Measurements from ENCODE around the gene GBA2.

The GBA2 gene

DNA sequence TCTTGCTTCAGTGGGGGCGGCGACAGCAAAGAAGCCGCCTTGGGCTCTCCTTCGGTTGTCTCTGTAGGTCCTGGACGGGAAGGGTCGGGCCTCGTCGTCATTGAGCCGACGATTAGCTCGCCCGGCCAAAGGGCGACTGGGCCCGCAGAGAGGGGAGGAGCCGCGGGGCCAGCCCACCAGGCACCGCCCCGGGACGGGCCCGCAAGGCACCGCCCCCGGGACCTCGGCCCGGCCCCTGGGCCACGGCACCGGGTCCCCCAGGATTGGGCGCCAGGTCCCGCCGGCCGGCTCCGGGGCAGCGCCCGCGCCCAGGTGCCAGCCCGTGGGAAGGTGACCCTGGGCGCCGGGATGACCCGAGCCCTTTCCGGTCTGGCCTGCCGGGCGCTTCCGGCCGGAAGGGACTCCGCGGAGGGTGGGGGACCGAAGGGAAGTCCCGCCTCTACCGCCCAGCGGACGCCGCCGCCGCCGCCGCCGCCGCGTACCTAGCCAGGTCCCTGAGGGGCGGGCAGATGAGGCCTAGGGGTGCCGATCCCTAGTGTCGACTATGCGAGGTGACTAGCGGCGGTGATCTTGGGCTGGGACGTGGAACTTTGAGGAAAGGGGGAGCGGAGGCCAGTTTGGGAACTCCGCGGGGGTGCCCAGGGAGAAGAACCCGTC, at the start of gene GBA2, which contains the start of gene RGP1:
Gene GBA2, minus strand, starts transcription at position 371 of the 657 bp plus-strand sequence. CDS start 524 bp downstream, outside the sequence.
Gene RGP1, plus strand, starts transcription at position 430 of the 657 bp plus-strand sequence. CDS start 469 bp downstream, outside the sequence.
- DNase-seq = peak; percentile 91

DNA sequence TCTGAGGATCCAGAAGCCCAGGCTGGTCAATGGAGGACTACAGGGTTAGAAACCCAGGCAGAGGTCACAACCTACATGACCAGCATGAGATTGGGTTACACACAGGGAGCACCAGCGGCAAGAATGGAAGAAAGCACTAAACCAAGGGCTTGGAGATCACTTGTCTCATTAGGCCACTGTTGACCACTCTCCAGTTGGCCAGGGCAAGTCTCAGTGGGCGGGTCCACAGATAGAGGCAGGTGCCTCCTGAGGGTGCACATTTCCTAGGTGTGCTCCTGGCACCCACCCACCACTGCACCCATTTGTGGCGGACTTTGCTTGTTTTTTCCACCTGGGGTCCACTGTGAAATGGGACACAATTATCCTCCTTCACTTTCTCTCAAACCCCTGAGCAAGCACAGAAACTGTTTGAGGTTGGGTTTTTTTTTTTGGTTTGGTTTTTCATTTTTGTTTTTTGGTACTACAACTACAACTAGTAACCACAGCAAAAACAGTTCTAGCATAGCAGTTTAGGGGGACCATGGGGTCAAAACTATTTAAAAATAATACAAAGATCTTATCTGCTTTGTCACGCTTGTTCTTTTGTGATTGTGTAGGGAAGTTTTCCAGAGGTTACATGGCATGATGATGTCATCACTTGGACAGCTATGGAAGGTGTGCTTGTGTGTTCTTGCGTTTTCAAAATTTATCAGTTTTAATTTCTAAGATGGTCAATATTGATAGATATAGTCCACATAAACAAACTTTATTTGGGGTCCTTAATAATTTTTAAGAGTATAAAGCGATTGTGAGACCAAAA, 48.5 kb upstream of the GBA2 start:
- no peak for DNase-seq

DNA sequence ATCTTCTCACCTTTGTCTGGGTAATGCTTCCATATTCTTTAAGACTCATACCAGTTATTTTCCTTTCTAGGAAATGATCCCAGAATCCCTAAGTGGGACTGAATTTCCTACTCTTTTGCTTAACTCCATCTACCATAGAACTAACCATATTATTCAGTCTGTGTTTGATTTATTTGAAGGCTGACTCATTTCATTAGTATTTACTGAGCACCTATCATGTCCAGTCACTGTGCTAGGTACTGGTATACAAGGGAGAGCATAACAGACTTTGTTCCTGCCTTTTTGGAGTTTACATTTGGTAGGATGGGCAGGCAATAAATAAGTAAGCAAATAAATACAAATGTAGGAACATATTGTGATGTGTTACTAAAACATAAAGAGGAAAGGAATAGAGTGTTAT, 46.7 kb upstream of the GBA2 start:
- no peak for DNase-seq

DNA sequence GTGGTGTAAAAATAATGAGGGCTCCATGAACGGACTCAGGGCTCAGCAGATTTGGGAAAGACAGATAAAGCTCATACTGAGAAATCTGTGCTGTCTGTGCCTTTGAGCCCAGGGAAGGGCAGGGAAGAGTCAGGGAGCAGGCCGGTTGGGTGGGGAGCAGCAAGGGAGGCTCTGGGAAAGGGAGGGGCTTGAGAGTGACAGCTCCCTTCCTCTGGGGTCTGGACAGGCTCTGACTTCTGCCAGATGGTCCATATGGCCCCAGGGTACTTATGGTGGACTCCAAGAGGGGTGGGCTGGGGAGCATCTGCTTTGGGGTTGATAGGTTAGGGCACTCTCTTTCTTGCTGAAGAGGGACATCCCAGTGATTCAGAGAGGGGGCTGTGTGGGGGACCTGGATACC, 44.4 kb upstream of the GBA2 start:
- no peak for DNase-seq

DNA sequence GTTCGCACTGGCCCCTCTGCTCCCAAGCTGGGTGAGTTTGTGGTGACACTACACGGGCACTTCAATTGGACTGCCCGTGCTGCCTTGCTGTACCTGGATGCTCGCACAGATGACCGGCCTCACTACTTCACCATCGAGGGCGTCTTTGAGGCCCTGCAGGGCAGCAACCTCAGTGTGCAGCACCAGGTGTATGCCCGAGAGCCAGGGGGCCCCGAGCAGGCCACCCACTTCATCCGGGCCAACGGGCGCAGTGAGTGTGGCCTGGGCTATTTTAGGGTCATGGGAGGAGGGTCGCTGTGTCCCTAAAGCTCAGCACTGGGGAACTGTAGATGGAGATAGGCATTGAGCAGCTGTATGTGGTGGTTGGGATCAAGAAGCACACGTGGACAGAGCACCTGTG, 43.8 kb upstream of the GBA2 start:
- DNase-seq = no peak

DNA sequence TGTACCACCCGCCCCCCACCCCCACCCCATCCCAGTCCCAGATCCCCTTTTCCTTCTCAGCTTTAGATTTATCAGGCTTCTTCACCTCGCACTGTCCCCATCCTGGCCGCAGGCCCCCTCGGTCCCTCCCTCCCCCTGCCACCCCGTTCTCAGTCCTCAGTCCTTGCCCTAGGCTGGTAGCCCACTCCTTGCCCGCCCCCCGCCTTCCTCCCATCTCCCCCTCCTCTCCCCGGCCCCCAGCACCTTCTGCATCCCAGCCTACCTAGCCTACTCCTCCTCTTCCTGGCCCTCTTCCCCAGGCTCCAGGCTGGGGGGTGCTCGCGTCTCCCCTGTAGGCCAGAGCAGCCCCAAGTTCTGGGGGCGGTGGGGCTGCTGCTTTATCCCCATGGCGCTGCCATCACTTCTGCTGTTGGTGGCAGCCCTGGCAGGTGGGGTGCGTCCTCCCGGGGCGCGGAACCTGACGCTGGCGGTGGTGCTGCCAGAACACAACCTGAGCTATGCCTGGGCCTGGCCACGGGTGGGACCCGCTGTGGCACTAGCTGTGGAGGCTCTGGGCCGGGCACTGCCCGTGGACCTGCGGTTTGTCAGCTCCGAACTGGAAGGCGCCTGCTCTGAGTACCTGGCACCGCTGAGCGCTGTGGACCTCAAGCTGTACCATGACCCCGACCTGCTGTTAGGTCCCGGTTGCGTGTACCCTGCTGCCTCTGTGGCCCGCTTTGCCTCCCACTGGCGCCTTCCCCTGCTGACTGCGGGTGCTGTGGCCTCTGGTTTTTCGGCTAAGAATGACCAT, 43.2 kb upstream of the GBA2 start:
- no peak for DNase-seq

DNA sequence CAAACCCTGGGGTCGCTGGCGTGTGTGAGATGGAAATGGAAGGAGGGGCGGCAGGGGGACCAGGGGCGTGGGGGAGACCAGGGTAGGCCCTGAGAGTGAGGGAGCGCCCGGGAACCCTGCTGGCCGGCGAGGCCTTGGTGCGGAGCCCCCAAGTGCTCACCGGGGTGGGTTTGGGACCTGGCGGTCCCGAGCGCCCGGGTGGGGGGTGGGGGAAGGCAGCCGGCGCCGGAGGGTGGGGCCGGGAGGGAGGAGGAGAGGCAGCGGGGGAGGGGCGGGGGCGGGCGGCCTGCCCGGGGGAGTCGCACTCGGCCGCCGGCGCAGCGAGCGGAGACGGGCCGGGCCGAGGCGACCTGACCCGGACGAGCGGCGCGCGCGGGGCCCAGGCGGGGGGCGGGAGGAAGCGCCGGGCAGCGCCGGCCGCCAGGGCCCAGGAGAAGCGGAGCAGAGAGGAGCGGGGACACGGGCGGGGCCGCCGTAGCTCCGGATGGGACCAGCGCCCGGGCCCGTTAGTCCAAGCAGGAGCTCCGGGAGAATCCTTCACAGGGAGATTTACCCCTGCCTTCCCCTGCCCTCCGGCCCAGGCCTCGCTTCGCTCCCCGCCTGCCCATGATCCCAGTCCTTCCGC, 42.4 kb upstream of the GBA2 start, which contains the start of gene NPR2:
Gene NPR2, plus strand, starts transcription at position 295 of the 625 bp plus-strand sequence. CDS start 818 bp downstream, outside the sequence.
- no peak for DNase-seq

DNA sequence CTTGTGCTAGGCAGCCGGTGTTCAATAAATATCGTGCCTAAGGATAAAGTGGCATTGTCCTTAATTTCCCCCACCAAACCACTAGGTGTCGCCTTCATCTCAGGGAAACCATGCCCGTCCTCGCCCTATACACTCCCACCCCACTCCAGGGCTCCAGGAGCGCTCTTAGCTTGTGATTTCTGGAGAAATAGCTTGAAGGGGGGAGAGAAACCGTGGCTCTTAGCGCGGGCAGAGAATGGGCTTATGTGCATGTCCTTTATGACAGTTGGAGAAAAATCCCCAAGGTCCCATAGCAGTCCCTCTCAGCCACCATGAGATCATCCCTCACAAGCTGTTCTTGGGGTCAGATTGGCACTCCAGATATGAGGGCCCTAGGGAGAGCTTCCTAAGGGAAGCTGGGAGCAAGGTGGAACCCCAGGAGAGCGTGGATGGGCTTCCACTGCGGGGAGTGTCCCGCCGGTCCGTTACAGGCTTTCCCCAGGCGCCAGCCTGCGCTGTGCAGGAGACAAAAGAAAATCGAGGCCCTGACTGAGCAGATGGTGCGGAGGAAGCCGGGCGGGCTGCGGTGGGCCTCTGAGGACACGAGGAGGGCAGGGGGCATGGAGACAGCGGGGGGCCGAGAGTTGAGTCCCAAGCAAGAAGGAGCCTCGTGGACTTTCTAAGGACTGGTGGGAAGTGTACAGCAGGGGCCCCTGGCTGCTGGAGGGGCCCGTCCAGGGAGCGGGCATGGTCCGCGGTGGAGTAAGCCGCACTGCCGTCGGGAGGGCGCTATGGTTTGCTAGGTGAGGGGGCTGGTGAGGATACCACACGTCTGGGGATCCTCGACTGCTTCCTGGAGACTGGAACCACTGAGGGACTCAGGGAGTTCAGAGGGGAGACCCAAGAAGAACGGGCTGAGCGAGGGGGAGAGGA, 41.6 kb upstream of the GBA2 start:
- DNase-seq = peak; percentile 79

DNA sequence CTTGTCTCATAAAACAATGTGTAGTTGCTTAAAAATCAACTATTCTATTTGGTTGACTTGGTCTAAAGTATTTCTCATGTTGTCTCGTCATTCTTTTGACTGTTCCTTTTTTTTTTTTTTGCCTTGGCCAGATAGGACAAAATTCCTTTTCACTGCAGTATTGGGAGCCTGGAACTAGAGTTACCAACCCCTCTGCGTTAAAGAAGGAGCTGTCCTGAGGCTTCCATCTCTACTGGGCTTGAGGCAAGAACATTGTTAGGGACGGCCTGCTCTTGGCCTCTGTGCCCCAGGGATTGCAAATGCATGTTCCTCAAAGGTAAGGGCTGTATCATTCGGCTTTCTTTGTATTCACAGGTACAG, 41.0 kb upstream of the GBA2 start:
- no peak for DNase-seq

DNA sequence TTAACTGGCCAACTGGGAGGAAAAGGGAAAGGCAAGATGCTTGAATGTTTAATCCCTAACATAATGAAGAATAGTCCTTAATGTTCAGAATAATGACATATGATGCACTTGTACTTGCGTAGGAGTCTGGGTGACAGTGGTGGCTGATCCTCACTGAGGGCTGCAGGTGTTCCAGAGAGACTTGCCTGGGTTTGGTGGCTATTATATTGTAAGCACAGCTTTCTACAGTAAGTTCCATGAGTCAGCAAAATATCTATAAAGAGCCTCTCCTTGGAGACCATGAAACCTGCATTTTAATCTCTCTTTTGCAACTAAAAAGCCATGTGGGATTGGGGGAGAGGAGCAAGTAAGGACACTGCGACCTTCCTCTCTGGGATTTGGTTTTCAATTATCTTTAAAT, 40.5 kb upstream of the GBA2 start:
- DNase-seq = no peak

DNA sequence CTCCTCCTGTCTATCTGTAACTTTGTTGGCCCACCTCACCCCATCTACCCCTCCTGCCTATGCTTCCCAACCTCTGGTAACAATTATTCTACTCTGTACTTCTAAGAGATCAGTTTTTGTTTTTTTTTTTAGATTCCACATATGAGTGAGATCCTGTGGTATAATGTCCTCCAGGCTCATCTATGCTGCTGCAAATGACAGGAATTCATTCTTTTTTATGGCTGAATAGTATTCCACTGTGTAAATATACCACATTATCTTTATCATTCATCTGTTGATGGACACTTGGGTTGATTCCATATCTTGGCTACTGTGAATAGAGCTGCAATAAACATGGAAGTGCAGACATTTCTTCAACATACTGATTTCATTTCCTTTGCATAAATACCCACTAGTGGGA, 34.4 kb upstream of the GBA2 start:
- DNase-seq = no peak

DNA sequence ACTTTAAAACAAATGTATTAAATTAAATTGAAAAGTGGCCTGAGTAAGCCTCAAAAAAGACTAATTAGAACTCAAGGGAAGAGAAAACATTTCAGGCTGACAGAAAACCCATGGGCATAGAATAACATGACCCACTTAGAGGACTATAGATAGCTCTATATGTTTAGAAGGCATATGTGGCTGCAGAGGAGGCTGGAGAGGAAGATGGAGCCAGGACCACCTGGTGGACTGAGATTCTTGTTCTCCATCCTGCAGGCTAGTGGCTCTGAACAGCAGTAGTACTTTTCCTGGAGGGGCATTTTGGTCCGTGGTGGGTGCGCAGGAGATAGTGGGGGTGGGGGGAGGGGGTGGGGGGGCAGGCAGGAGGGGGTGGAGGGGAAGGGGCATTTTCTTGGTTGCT, 32.0 kb upstream of the GBA2 start:
- DNase-seq = no peak

DNA sequence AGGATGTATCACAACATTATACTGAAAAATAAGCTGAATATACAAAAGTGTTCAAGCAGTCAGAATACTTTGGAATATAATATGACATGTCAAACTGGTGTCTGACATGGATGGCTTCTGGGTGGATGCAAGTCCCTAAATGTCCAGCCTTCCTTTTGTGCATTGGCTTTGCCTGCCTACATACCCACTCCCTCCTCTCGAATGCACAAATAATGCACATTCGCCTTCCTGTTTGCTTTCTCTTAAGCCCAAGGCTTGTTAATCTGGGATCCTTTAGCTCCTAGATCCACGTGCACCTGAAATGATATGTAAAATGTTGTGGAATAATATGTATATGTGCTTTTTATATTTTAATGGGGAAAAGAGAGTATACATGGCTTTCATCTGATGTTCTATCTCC, 29.5 kb upstream of the GBA2 start:
- no peak for DNase-seq

DNA sequence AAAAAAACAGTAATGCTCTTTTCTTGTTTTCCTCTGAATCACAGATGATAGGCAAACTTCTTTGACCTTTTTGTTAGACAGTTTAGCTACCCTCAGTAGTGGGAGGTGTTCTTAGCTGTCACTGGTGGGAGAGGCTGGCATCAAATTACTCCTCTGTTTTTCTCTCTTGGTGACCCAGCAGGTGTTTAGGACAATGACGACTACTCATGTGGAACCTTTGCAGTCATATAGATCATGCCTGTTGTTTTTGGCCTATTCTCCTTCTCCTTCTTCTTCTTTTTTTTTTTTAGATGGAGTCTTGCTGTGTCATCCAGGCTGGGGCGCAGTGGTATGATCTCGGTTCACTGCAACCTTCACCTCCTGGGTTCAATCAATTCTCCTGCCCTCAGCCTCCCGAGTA, 27.0 kb upstream of the GBA2 start:
- DNase-seq = no peak

DNA sequence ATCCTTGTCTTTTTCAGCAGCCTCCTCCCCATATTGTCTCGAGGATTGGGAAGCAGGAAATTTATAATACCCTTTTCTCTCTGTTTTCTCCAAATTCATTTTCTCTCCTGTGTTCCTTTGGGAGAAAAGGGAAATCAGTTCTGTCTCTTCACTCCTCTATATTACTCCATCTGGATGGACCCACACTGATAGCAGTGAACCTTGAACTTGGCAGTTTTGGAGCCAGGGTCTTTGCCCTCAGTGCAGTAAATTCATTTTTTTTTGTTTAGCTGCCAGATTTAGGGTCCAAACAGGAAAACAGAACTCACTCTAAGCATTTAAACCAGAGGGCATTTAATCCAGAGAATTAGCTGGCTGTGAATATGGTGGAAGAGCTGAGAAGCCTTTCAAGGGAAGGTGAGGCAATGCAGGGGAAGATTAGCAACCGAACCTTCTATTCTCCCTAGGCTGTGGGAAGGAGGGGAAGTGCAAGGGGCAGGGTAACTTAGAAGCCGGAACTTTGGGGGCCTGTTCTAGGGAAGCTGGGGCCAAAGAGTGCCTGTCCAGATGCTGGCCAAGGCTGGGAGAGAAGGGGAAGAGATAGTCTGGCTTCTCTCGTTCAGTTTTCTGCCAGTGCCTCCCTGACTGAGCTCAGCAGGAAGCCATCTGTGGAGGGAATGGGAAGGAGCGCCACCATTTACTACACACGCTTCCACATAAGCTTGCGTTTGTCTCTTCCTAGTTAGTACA, 26.0 kb upstream of the GBA2 start:
- no peak for DNase-seq

DNA sequence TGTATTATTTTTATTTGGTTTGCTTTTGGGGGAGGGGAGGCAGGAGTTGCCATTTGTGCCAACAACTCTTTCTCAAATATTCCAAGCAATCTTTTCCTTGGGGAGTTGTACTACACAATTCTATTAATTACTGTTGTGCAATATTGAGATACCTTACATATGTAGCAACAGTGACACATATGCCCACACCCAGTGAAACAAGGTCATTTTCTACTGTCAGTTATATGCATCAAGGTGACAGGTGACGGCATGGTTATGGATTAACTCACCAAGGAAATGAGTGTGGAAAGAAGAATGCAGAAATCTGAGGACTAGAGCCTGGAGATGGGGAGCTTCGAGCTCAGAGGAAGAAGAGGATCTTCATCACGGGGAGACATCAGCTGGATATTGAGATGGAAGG, 22.9 kb upstream of the GBA2 start:
- DNase-seq = no peak

DNA sequence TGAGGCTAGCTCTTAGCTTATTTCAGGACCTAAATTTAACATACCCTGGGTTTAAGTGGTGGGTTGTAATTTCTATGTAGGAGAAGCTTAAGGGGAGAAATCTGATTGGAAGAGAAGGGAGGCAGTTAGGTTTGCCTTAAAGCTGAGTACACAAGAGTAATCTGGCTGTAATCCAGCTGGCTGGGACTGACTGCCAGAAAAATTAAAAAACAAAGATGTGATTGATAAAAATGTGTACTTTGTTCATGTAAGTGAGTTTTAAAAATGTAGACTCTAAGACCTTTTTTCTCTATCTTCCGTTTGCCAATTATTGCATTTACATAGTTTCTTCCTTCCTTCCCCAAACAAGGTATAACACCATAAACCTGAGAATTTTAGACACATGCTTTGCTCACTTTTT, 22.5 kb upstream of the GBA2 start:
- DNase-seq = no peak

DNA sequence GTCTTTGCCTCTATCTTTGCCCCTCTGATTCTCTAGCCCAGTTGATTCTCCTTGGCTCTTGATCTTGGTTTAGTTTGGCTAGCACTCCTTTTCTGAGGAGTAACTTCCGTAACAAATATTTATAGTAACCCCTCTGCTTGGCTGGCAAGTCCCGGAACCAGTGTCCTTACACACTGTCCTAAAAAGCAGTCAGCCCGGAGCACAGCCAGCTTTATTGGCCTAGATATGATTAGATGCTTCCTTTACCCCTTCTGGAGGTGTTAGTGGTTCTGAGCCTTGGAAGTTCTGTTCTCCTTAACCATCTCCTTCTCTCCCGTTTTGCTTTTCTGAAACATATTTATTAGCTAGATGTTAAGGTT, 22.0 kb upstream of the GBA2 start:
- no peak for DNase-seq

DNA sequence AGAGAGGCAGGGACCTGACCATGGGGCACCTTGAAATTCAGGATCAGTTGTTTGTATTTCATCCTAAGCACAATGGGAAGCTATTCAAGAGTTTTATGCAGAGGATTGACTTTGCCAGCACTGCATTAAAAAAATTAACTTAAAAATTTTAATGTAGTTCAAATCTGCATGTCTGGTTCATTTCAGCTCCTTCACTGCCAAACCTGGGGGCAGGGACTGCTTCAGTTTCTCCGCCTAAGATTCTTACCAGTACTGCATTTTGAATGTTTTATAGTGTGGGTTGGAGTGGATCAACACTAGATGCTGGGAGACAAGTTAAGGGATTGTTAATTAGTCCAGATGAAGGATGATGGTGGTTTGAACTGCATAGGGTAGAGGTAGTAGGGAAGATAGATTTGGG, 20.7 kb upstream of the GBA2 start:
- DNase-seq = no peak

DNA sequence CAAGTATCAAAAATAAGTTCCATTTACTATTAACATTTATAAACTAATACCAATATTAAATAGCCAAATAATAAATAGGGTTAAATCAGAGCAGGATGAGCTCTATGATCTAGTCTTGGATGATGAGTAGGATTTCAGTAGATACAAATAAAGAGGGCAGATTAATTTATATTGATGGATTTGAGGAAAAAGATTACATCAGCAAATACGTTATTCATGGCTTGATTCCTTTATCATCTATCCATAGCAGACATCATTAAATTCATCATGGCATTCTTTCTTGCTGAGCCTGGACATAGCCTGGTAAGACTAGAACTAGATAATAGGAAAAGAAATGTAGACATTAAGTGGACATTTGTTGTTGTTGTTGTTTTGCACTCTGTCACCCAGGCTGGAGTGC, 18.4 kb upstream of the GBA2 start:
- DNase-seq = no peak

DNA sequence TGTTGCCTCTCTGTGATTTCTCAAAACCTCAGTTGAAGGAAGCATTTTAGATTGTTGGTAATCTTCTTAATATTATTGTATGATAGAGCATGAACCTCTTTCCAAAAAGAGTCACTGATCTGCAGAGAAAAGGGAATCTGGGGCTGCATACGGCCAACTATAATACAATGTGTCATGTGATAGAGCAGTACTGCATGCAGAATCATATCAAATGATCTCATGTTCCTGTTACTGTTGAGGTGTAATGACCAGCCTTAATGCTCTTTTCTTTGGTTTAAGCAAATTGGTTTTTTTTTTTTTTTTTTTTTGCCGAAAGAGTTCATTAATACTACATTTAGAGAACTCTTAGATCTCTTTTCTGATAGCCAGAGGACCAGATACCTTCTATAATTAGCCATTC, 18.0 kb upstream of the GBA2 start:
- DNase-seq = no peak

Measured in activated effector memory CD4-positive, alpha-beta T cell treated with anti-CD3 and anti-CD28 coated beads, Interleukin-2, amount 50 U/mL, for 16 hours (primary cell).